NT2/D1 (cell line): Measurements from ENCODE around the gene ANKRD2.

Experiments used
- DNase-seq: peaks from one replicate; pipeline ENCODE4 v3.0.0-alpha.2; 2011; ENCODE audit warnings: low read depth, low spot score
- H3K27me3 ChIP-seq: 2 replicates; pipeline ENCODE4 v1.6.0; 2011; ENCODE audit warnings: mild to moderate bottlenecking; ENCODE audit not compliant: insufficient read length, insufficient read depth
- H3K36me3 ChIP-seq: 2 replicates; pipeline ENCODE4 v1.6.1; 2011; ENCODE audit warnings: mild to moderate bottlenecking, low read length, mixed read lengths; ENCODE audit not compliant: insufficient read depth, insufficient read length
- H3K4me1 ChIP-seq: 2 replicates; pipeline ENCODE4 v1.5.1; 2011; ENCODE audit not compliant: insufficient read depth, insufficient read length
- H3K4me3 ChIP-seq: 2 replicates; pipeline ENCODE4 v1.5.1; 2011; ENCODE audit warnings: low read depth; ENCODE audit not compliant: insufficient read length
- H3K9ac ChIP-seq: 2 replicates; pipeline ENCODE4 v1.6.0; 2011; ENCODE audit warnings: low read depth; ENCODE audit not compliant: insufficient read length
- H3K9me3 ChIP-seq: 2 replicates; pipeline ENCODE4 v1.5.1; 2011; ENCODE audit warnings: mild to moderate bottlenecking, low read length; ENCODE audit not compliant: insufficient read depth
- SUZ12 ChIP-seq: IDR thresholded peaks from 2 replicates; pipeline ENCODE4 v1.6.1; 2011; ENCODE audit not compliant: insufficient read length, insufficient read depth; ENCODE audit errors: extremely low read depth
- YY1 ChIP-seq: IDR thresholded peaks from 2 replicates; pipeline ENCODE4 v1.6.1; 2011; ENCODE audit not compliant: insufficient read length, insufficient read depth
- ZNF274 ChIP-seq: IDR thresholded peaks from 2 replicates; pipeline ENCODE4 v1.6.1; 2011; ENCODE audit warnings: mild to moderate bottlenecking, low read depth, low read length

Gene ANKRD2

DNA sequence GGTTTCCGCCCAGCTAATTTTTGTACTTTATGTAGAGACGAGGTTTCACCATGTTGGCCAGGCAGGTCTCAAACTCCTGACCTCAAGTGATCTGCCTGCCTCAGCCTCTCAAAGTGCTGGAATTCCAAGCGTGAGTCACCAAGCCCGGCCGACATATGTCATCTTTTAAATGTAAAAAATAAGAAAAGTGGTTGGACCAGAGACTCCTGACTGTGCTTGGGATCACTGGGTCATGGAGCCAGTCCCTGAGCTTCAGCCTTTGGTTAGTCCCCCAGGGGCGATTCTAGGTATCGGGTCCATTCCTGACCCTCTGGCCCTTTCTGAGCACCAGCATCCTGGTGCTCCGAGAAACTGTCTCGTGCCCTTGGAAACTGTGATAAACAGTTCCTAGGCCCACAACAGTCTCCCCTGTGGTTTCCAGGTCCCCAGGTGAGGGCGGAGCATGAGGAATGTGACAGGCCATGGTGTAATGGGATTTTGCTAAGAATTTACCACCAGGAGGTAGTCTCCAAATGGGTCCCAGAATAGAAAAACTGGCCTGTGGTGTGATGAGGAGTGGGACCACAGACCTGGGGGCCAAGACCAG is 41.1 kb upstream of the ANKRD2 start:
- H3K36me3 ChIP-seq, result no peaks in the 10 kb centered on the region
- DNase-seq, result no peak
- no peaks in the 10 kb centered on the region for H3K27me3 ChIP-seq
- H3K9ac ChIP-seq, result no peak overlapping the region
- TF ChIP-seq SUZ12, result no peak
- no peak for TF ChIP-seq YY1
- no peak for TF ChIP-seq ZNF274
- H3K4me1 ChIP-seq, result peaks cover 17% of the 10 kb centered on the region
- H3K4me3 ChIP-seq, result no peak overlapping the region
- H3K9me3 ChIP-seq, result peaks cover 6% of the 10 kb centered on the region; the same call in 1 of the 2 replicates

DNA sequence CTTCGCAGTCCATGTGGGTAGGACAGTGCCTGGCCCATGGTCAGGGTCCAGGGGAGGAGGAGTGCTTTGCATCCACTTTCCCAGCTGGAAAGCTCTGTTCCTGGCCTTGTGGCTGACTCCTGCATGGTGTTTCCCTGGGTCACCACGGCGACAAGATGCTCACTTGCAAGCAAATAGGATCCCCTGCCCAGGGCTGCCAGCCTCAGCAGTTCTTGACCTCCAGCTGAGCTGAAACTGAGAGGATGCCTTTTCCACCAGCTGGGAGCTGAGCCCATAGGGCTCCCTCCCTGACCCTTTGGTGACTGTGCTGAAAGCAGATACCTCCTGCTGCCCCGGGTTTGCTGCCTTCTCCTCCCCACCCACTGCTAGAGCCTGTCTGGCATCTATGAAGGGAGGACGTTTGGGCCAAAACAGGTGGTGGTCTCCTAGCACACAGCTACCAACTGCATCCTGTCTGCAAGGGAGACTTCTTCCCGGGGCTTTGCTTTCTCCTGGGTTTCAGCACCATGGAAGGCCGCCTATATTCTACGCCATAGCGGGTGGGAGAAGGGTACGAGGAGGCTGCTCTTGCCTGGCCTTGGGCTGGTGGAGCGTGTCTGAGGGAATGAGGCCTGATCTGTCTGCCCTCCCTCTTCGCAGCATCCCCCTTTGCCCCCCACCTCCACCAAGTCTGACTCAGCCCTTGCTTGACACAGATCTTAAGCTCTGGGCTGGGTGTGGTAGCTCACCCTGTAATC is 39.5 kb upstream of the ANKRD2 start:
- H3K36me3 ChIP-seq, result no peaks in the 10 kb centered on the region
- DNase-seq, result no peak
- H3K27me3 ChIP-seq, result no peaks in the 10 kb centered on the region
- peaks cover 17% of the 10 kb centered on the region for H3K4me1 ChIP-seq
- H3K9me3 ChIP-seq, result peaks cover 6% of the 10 kb centered on the region; the same call in 1 of the 2 replicates
- no peak overlapping the region for H3K9ac ChIP-seq
- H3K4me3 ChIP-seq, result no peak overlapping the region
- TF ChIP-seq SUZ12 (no peak), ZNF274 (no peak), YY1 (no peak)

DNA sequence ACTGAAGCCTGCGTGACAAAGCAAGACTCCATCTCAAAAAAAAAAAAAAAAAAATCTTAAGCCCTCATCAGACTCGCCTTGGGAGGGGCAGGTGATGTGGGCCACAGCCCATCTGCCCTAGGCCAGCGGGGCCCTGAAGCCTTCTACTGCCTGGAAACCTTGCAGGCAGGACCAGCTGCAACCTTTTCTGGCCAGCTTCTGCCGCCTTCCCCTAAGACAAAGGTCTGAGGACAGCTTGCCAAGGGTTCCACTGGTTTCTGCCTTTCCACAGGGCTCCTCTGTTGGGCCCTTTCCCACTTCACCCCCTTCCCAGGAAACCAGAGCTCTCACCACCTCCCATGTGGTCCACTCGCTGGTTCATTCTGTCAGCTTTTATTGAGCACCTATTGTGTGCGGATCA is 38.7 kb upstream of the ANKRD2 start:
- Histone ChIP-seq H3K4me3 (no peak overlapping the region), H3K4me1 (peaks cover 17% of the 10 kb centered on the region), H3K9me3 (peaks cover 6% of the 10 kb centered on the region; the same call in 1 of the 2 replicates), H3K36me3 (no peaks in the 10 kb centered on the region), H3K27me3 (no peaks in the 10 kb centered on the region), H3K9ac (no peak overlapping the region)
- no peak for TF ChIP-seq SUZ12
- TF ChIP-seq YY1, result no peak
- TF ChIP-seq ZNF274, result no peak
- DNase-seq, result no peak

DNA sequence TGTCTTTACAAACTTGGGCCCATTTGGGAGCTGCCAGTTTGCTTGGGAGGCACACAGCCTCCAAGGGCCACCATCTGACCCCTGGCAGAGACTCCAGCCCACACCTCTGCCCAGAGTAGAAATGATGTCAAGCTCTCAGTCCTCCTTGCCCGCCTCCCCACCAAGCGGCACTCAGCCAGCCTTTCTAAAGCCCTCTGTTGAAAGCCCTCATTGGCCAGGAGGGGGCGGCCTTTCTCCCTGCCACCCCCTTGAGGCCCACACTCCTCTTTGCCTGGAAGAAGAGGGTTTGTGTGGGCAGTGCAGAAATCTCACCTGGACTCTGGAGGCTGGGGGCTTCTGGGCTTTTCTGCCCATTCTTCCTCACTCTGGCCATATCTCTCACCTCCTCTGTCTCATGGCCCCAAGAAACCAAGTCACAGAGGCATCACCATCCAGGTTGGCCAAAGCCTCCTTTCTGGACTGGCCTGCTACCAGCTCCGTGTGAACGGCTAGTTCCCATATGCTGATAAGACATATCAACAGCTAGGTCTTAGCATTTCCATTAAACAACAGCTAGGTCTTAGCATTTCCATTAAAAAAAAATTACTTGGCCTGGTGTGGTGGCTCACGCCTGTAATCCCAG is 37.7 kb upstream of the ANKRD2 start:
- no peak for TF ChIP-seq SUZ12
- TF ChIP-seq YY1, result no peak
- H3K9ac ChIP-seq, result no peak overlapping the region
- H3K27me3 ChIP-seq, result no peaks in the 10 kb centered on the region
- DNase-seq, result no peak
- H3K4me3 ChIP-seq, result no peak overlapping the region
- peaks cover 1% of the 10 kb centered on the region; the same call in 1 of the 2 replicates for H3K9me3 ChIP-seq
- peaks cover 20% of the 10 kb centered on the region for H3K4me1 ChIP-seq
- no peaks in the 10 kb centered on the region for H3K36me3 ChIP-seq

DNA sequence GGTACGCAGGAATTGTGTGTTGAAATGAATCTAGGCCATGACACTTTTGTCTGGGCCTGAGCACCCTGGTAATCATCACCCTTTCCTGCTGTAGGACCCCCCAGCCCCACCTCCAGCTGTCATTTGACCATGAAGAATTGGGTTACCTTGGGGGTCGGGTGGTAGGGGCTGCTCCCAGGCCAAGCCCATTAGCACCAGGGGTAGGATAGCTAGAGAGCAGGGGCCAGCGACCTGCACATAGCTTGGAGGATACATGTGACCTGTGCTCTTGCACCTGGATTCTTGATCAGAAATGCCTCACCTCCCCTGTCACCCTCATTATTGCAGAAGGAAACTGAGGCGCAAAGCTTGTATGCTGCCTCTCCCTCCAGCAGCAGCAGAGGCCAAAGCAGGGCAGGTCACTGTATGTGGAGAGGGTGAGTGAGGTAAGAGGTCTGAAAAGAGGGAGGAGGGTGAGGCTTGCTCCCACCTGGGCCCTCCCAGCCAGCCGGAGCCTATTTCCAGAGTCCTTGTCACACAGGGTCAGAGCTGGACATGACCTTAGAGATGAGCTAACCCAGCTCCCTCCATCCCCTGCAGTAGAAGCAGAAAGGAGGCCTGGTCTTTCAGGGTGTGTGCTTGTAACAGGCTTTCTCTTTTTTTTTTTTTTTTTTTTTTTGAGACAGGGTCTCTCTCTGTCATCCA is 35.3 kb upstream of the ANKRD2 start:
- no peak overlapping the region for H3K4me3 ChIP-seq
- peaks cover 20% of the 10 kb centered on the region for H3K4me1 ChIP-seq
- no peak overlapping the region for H3K9ac ChIP-seq
- DNase-seq, result no peak
- no peaks in the 10 kb centered on the region for H3K9me3 ChIP-seq
- H3K36me3 ChIP-seq, result no peaks in the 10 kb centered on the region
- no peak for TF ChIP-seq SUZ12
- no peak for TF ChIP-seq ZNF274
- TF ChIP-seq YY1, result no peak
- no peaks in the 10 kb centered on the region for H3K27me3 ChIP-seq

DNA sequence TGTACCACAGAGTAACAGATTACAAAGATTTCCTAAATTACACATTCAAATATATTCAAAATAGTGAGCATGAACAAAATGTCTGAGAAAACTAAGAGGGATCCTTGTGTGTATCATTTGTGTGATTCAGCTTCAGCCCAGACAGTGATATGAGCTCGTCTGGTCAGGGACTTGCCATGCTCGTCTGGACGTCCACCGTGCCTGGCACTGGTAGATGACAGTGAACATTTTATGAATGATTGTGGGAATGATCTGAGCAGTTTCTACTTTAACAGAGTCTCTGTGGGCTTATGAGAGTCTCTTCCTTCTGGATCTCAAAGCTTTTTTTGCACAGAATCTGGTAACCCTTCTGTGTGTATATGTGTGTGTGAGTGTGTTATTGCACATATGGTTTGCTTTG is 34.2 kb upstream of the ANKRD2 start:
- no peak for TF ChIP-seq SUZ12
- TF ChIP-seq ZNF274, result no peak
- no peak for TF ChIP-seq YY1
- Histone ChIP-seq H3K36me3 (no peaks in the 10 kb centered on the region), H3K27me3 (no peaks in the 10 kb centered on the region), H3K9ac (no peak overlapping the region), H3K4me1 (peaks cover 22% of the 10 kb centered on the region), H3K9me3 (no peaks in the 10 kb centered on the region), H3K4me3 (no peak overlapping the region)
- no peak for DNase-seq

DNA sequence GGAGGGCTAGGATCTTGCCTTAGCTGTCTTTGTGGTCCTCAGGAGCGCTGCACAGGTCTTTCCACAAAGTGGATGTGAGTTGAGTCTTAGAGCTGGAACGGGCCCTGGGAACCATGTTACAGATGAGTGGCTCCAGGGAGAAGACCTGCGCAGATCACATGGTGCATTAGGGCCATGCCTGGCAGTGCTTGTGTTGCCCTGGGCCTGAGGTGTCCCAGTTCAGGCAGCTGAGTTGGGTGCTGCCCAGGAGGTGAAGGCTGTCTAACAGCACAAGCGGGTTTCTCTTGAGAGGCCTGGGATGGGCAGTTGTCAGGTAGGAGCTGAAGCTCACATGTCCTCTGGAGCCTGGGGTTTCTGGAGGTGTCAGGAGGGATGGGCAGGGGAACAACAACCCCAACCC is 33.7 kb upstream of the ANKRD2 start:
- no peaks in the 10 kb centered on the region for H3K27me3 ChIP-seq
- H3K9ac ChIP-seq, result no peak overlapping the region
- H3K4me1 ChIP-seq, result peaks cover 20% of the 10 kb centered on the region
- TF ChIP-seq ZNF274 (no peak), SUZ12 (no peak), YY1 (no peak)
- no peaks in the 10 kb centered on the region for H3K36me3 ChIP-seq
- no peak for DNase-seq
- no peak overlapping the region for H3K4me3 ChIP-seq
- H3K9me3 ChIP-seq, result no peaks in the 10 kb centered on the region
